Measurements from ENCODE around the gene SERINC4. TPM values are rescaled to one million over a fixed set of nuclear protein-coding genes. Genes with fewer than 3 reads are reported as not detected.
A peak's percentile ranks its signal among the peaks of the same experiment; 100 is the strongest.

Gene SERINC4
- total RNA-seq, 2 donors from 2014 or later, result not detected

GRCh38 chr15:43800286-43801141, 494 bp upstream of the SERINC4 start, which contains the start of gene HYPK:
TSS of gene HYPK (plus strand) at chr15:43800599. CDS start at chr15:43800623, 24 bp downstream.
- Histone ChIP-seq H3K9me3 (no peaks in the 10 kb centered on the region), H3K4me1 (peaks cover 54% of the 10 kb centered on the region), H3K36me3 (replicated peaks in 1 of 2; ENCODE audit: insufficient read depth in 1 of 2, low read depth in 2 of 2) (peaks cover 0 to 6% of the 10 kb centered on the region in 2 donors), H3K4me3 (peak within 1 kb of the TSS; percentile 43 to 86), H3K27ac (peak within 1 kb of the TSS; percentile 80 to 94 (median 86)), H3K27me3 (no peaks in the 10 kb centered on the region)
- TF ChIP-seq POLR2A (IDR thresholded peaks at IDR 0.05) (peak; percentile 47 to 89 (median 86)), CTCF (IDR thresholded peaks at IDR 0.05) (no peak)
- intact Hi-C loops (cut with DNase I), result no loop called here
- 8 to 12% methylated on average over 38 to 44 of the region's 44 CpGs for WGBS, 2 donors
- DNase-seq (peak; percentile 93 to 95 (median 94)), ATAC-seq (peak; percentile 93)

- H3K4me1 ChIP-seq, result peaks cover 66% of the 10 kb centered on the region
- H3K9me3 ChIP-seq, result no peaks in the 10 kb centered on the region
- TF ChIP-seq CTCF (IDR thresholded peaks at IDR 0.05), result no peak
- no peak for TF ChIP-seq POLR2A (IDR thresholded peaks at IDR 0.05)
- 79 to 85% methylated on average over 15 to 16 of the region's 16 CpGs for WGBS, 2 donors
- intact Hi-C loops (cut with DNase I), result no loop called here
- H3K36me3 ChIP-seq (replicated peaks in 1 of 2; ENCODE audit: insufficient read depth in 1 of 2, low read depth in 2 of 2), result peaks cover 2 to 3% of the 10 kb centered on the region in 2 donors
- DNase-seq (peak in 2 of 4 donors; percentile 17 to 23), ATAC-seq (no peak)
- no peaks in the 10 kb centered on the region for H3K27me3 ChIP-seq
- no peak overlapping the region for H3K4me3 ChIP-seq
- peak overlapping the region; percentile 80 to 94 (median 86) for H3K27ac ChIP-seq
Observed at GRCh38 chr15:43799209-43799944, 643 bp downstream of the SERINC4 start.

GRCh38 chr15:43796566-43796965, 3.5 kb downstream of the SERINC4 start:
- no peak for ATAC-seq
- H3K27ac ChIP-seq, result no peak overlapping the region
- no peaks in the 10 kb centered on the region for H3K9me3 ChIP-seq
- DNase-seq, result no peak
- WGBS, 2 donors, result 86 to 92% methylated on average over 3 of the region's 3 CpGs
- no peaks in the 10 kb centered on the region for H3K27me3 ChIP-seq
- peaks cover 74% of the 10 kb centered on the region for H3K4me1 ChIP-seq
- no peak overlapping the region for H3K4me3 ChIP-seq
- TF ChIP-seq POLR2A (IDR thresholded peaks at IDR 0.05), result no peak
- no peak for TF ChIP-seq CTCF (IDR thresholded peaks at IDR 0.05)
- intact Hi-C loops (cut with DNase I), result no loop called here
- peaks cover 3 to 7% of the 10 kb centered on the region in 2 donors for H3K36me3 ChIP-seq (replicated peaks in 1 of 2; ENCODE audit: insufficient read depth in 1 of 2, low read depth in 2 of 2)

GRCh38 chr15:43795997-43796396, 4.0 kb downstream of the SERINC4 start:
- no peaks in the 10 kb centered on the region for H3K9me3 ChIP-seq
- DNase-seq (no peak), ATAC-seq (no peak)
- H3K36me3 ChIP-seq (replicated peaks in 1 of 2; ENCODE audit: insufficient read depth in 1 of 2, low read depth in 2 of 2), result peaks cover 3 to 7% of the 10 kb centered on the region in 2 donors
- intact Hi-C loops (cut with DNase I), result no loop called here
- no peak overlapping the region for H3K4me3 ChIP-seq
- peaks cover 73% of the 10 kb centered on the region for H3K4me1 ChIP-seq
- no peak overlapping the region for H3K27ac ChIP-seq
- no peak for TF ChIP-seq CTCF (IDR thresholded peaks at IDR 0.05)
- no peak for TF ChIP-seq POLR2A (IDR thresholded peaks at IDR 0.05)
- H3K27me3 ChIP-seq, result no peaks in the 10 kb centered on the region

Data from body of pancreas (tissue), 4 donors.